ENCODE measurements around the gene KIAA1671. TPM values are rescaled to one million over a fixed set of nuclear protein-coding genes. Genes with fewer than 3 reads are reported as not detected.
A peak's percentile ranks its signal among the peaks of the same experiment; 100 is the strongest.

Gene KIAA1671
- total RNA-seq, 1 donor from 2014 or later, result 8.3 TPM

DNA sequence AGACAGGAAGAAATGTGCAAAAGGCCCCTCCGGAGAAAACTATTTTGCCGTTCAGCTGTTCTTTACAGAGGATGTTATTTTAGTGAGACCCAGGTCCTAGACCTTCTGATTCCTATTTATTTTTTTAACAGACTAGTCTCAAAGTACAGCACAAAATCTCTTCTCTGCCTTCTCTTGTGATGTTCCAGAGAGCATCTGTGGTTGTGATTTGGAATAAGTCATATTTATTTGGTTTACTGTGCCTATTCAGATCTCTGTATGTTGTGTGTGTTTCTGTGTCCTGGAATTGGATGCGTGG lies 26.1 kb upstream of the KIAA1671 start:
- Mint-ChIP-seq H3K9me3 (ENCODE audit: unreplicated experiment) (no peaks in the 10 kb centered on the region), H3K27ac (ENCODE audit: unreplicated experiment) (peak overlapping the region; percentile 46)

DNA sequence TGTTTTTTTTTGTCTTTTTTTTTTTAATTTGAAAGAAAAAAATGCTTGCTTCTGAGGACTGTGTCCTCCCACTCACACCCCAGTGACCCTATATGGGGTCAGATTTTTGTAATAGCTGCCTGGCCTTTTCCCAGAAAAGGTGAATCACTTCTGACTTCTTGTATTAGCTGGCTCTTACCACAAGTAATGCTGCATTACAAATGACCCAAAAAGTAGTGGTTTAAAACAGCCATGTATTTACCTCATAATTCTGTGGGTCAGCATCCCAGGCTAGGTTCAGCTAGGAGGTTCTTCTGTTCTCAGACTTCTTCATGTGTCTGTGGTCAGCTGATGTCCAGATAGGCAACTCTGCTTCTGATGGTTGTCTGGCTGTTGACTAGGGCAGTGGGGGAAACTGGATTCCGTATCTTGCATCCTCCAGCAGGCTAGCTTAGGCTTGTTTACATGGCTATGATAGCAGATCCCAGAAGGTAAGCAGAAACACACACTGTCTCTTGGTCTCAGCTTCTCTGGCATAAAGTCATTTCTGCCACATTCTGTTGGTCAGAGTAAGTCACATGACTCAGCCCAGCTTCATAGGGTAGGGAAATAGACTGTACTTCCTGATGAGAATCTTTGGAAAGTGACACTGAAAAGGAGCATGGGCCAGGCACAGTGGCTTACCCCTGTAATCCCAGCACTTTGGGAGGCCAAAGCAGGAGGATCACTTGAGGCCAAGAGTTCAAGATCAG lies 25.5 kb upstream of the KIAA1671 start:
- Mint-ChIP-seq H3K4me1 (ENCODE audit: unreplicated experiment) (peaks cover 6% of the 10 kb centered on the region), H3K27me3 (ENCODE audit: unreplicated experiment) (peaks cover 10% of the 10 kb centered on the region), H3K36me3 (ENCODE audit: unreplicated experiment) (no peaks in the 10 kb centered on the region), H3K27ac (ENCODE audit: unreplicated experiment) (no peak overlapping the region), H3K4me3 (ENCODE audit: unreplicated experiment) (no peak overlapping the region), H3K9me3 (ENCODE audit: unreplicated experiment) (no peaks in the 10 kb centered on the region)
- TF ChIP-seq, protein P1, sequence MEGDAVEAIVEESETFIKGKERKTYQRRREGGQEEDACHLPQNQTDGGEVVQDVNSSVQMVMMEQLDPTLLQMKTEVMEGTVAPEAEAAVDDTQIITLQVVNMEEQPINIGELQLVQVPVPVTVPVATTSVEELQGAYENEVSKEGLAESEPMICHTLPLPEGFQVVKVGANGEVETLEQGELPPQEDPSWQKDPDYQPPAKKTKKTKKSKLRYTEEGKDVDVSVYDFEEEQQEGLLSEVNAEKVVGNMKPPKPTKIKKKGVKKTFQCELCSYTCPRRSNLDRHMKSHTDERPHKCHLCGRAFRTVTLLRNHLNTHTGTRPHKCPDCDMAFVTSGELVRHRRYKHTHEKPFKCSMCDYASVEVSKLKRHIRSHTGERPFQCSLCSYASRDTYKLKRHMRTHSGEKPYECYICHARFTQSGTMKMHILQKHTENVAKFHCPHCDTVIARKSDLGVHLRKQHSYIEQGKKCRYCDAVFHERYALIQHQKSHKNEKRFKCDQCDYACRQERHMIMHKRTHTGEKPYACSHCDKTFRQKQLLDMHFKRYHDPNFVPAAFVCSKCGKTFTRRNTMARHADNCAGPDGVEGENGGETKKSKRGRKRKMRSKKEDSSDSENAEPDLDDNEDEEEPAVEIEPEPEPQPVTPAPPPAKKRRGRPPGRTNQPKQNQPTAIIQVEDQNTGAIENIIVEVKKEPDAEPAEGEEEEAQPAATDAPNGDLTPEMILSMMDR (IDR thresholded peaks at IDR 0.05), result no peak
- no peak for DNase-seq (ENCODE audit: extremely low spot score, unreplicated experiment)

More for the DNA sequence above, 26.1 kb upstream of the KIAA1671 start:
- Mint-ChIP-seq H3K36me3 (ENCODE audit: unreplicated experiment) (no peaks in the 10 kb centered on the region), H3K27me3 (ENCODE audit: unreplicated experiment) (peaks cover 6% of the 10 kb centered on the region), H3K4me3 (ENCODE audit: unreplicated experiment) (no peak overlapping the region), H3K4me1 (ENCODE audit: unreplicated experiment) (peaks cover 6% of the 10 kb centered on the region)
- DNase-seq (ENCODE audit: extremely low spot score, unreplicated experiment), result no peak
- TF ChIP-seq, protein P1 (IDR thresholded peaks at IDR 0.05), result no peak

DNA sequence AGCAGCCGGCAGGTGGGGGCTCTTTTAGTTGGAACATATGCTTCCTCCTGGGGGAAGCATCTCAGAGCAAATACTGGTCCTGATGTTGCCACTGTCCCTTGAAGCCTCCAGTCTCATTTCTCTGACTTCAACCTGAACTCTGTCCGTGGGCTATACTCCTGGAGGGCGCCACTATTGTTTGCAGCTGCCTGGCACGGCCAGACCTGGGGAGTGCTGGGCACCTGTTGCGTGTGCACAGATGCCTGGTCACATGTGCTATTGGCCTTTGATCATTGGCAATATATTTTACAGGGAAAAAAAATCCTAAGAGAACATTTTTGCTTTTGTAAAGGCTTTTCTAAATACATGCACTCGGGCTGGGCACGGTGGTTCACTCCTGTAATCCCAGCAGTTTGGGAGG lies 24.2 kb upstream of the KIAA1671 start:
- TF ChIP-seq, protein P1 (IDR thresholded peaks at IDR 0.05), result no peak
- peaks cover 12% of the 10 kb centered on the region for H3K27me3 Mint-ChIP-seq (ENCODE audit: unreplicated experiment)
- H3K4me3 Mint-ChIP-seq (ENCODE audit: unreplicated experiment), result no peak overlapping the region
- peaks cover 6% of the 10 kb centered on the region for H3K4me1 Mint-ChIP-seq (ENCODE audit: unreplicated experiment)
- DNase-seq (ENCODE audit: extremely low spot score, unreplicated experiment), result no peak
- no peaks in the 10 kb centered on the region for H3K36me3 Mint-ChIP-seq (ENCODE audit: unreplicated experiment)
- H3K27ac Mint-ChIP-seq (ENCODE audit: unreplicated experiment), result no peak overlapping the region
- no peaks in the 10 kb centered on the region for H3K9me3 Mint-ChIP-seq (ENCODE audit: unreplicated experiment)

DNA sequence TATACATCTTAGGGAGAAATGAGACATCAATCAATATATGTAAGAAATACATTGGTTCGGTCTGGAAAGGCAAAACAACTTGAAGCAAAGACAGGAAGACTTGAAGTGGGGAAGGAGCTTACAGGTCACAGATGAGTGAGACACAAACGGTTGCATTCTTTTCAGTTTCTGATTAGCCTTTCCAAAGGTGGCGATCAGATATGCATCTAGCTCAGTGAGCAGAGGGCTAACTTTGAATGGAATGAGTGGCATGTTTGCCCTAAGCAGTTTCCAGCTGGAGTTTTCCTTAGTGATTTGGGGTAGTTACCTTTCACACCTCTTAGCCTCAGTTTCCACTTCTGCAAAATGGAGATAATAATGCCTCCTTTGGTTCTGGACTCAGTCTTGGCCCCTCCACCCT lies 21.8 kb upstream of the KIAA1671 start:
- H3K4me3 Mint-ChIP-seq (ENCODE audit: unreplicated experiment), result no peak overlapping the region
- TF ChIP-seq, protein P1 (IDR thresholded peaks at IDR 0.05), result no peak
- H3K36me3 Mint-ChIP-seq (ENCODE audit: unreplicated experiment), result no peaks in the 10 kb centered on the region
- peaks cover 10% of the 10 kb centered on the region for H3K27me3 Mint-ChIP-seq (ENCODE audit: unreplicated experiment)
- peaks cover 6% of the 10 kb centered on the region for H3K4me1 Mint-ChIP-seq (ENCODE audit: unreplicated experiment)
- H3K27ac Mint-ChIP-seq (ENCODE audit: unreplicated experiment), result no peak overlapping the region
- DNase-seq (ENCODE audit: extremely low spot score, unreplicated experiment), result no peak
- H3K9me3 Mint-ChIP-seq (ENCODE audit: unreplicated experiment), result no peaks in the 10 kb centered on the region

DNA sequence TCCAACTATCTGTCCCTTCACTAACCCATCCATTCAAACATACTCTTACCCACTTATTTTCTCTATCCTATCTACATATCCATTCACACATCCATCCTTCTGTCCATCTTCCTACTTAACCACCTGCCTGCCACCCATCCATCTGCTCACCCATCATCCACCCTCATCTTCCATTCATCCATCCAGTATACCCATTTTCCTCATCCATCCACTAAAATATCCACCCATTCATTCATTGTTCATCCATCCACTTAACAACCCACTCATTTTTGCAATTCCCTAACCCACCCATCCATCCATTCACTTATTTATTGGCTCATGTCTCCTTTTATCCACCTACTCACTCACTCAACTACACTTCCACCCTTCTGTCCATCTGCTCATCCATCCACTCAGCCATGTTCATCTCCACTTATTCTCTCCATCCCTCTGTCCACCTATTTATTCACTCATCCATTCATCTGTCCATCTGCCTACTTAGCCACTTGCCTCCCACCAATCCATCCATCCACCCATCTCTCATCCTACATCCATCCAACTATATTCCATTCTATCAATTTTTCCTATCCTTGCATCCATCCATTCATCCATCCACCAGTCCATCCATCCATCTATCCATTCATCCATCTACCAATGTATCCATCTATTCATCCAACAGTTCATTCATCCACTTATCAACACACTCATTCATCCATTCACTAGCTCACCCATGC lies 16.6 kb upstream of the KIAA1671 start:
- TF ChIP-seq, protein P1 (IDR thresholded peaks at IDR 0.05), result no peak
- Mint-ChIP-seq H3K4me3 (ENCODE audit: unreplicated experiment) (no peak overlapping the region), H3K9me3 (ENCODE audit: unreplicated experiment) (no peaks in the 10 kb centered on the region), H3K4me1 (ENCODE audit: unreplicated experiment) (no peaks in the 10 kb centered on the region), H3K36me3 (ENCODE audit: unreplicated experiment) (no peaks in the 10 kb centered on the region), H3K27me3 (ENCODE audit: unreplicated experiment) (peaks cover 14% of the 10 kb centered on the region), H3K27ac (ENCODE audit: unreplicated experiment) (no peak overlapping the region)
- no peak for DNase-seq (ENCODE audit: extremely low spot score, unreplicated experiment)
